KMS-11 (cell line): Measurements from ENCODE around the gene PLEKHM3.

ENCODE experiments used
- H2AFZ ChIP-seq: fragments of 200-600 bp; sonication (generic); 2 replicates; pipeline ENCODE4 v1.6.1; 2016; ENCODE audit warnings: antibody characterized with exemption, mixed run types, low read depth
- H3K27ac ChIP-seq: fragments of 200-600 bp; sonication (generic); 2 replicates; pipeline ENCODE4 v1.6.1; 2016; ENCODE audit warnings: mild to moderate bottlenecking, mixed run types
- H3K27me3 ChIP-seq: fragments of 200-600 bp; sonication (generic); 2 replicates; pipeline ENCODE4 v1.6.1; 2017; ENCODE audit warnings: mild to moderate bottlenecking, low read depth, mixed run types, moderate library complexity; ENCODE audit not compliant: insufficient read depth
- H3K36me3 ChIP-seq: fragments of 200-600 bp; sonication (generic); 2 replicates; pipeline ENCODE4 v1.6.1; 2017; ENCODE audit warnings: mild to moderate bottlenecking, mixed run types; ENCODE audit not compliant: insufficient read depth
- H3K4me1 ChIP-seq: fragments of 200-600 bp; sonication (generic); 2 replicates; pipeline ENCODE4 v1.6.1; 2016; ENCODE audit warnings: mild to moderate bottlenecking, low read depth, mixed run types; ENCODE audit not compliant: poor library complexity, severe bottlenecking
- H3K4me2 ChIP-seq: fragments of 200-600 bp; sonication (generic); 2 replicates; pipeline ENCODE4 v1.7.0; 2016; ENCODE audit warnings: mild to moderate bottlenecking, mixed run types
- H3K4me3 ChIP-seq: fragments of 200-600 bp; sonication (generic); IDR thresholded peaks from 2 replicates; pipeline ENCODE4 v1.6.1; 2017; ENCODE audit warnings: low read depth, low read length, mixed read lengths; ENCODE audit not compliant: insufficient read depth
- H3K79me2 ChIP-seq: fragments of 200-600 bp; sonication (generic); 2 replicates; pipeline ENCODE4 v1.6.1; 2016; ENCODE audit warnings: low read depth, mixed run types; ENCODE audit not compliant: insufficient read depth
- H3K9ac ChIP-seq: fragments of 200-600 bp; sonication (generic); 2 replicates; pipeline ENCODE4 v1.6.1; 2016; ENCODE audit warnings: mild to moderate bottlenecking, mixed run types
- H4K20me1 ChIP-seq: fragments of 200-600 bp; sonication (generic); 2 replicates; pipeline ENCODE4 v1.6.1; 2016; ENCODE audit warnings: mild to moderate bottlenecking, mixed run types; ENCODE audit not compliant: insufficient read depth
- TF ChIP-seq, protein P1 (sequence below): fragments of 200-600 bp; sonication (generic); conservative IDR thresholded peaks from 2 replicates; pipeline ENCODE4 v1.6.1; 2017; ENCODE audit warnings: low read depth, mild to moderate bottlenecking, antibody characterized with exemption, low read length, moderate library complexity, mixed read lengths

PLEKHM3 gene

DNA sequence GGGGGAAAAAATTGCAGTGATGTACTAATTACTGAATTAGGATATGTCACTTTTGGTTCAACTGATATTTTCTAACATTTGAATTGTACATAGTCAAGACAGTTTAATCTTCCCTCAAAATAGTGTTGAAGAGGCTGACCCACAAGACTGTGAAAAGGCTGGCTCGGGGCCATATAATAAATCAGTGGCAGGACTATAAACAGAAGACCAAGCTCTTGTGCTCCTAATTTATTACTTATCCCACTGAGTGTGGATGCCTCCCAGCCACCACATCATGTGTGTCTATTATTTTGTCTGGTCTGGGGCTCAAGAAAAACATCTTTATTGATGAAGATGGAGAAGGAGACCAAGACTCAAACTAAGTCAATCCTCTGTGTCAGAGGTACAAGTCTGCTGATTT, 64.4 kb downstream of the PLEKHM3 start:
- no peak overlapping the region for H3K4me2 ChIP-seq
- no peak overlapping the region for H3K27ac ChIP-seq
- H3K4me3 ChIP-seq = no peak overlapping the region
- H3K36me3 ChIP-seq = no peaks in the 10 kb centered on the region
- H3K9ac ChIP-seq = no peak overlapping the region
- no peaks in the 10 kb centered on the region for H3K4me1 ChIP-seq
- no peaks in the 10 kb centered on the region for H3K27me3 ChIP-seq
- H2AFZ ChIP-seq = no peak overlapping the region
- H4K20me1 ChIP-seq = no peaks in the 10 kb centered on the region
- no peaks in the 10 kb centered on the region for H3K79me2 ChIP-seq
- TF ChIP-seq, protein P1, sequence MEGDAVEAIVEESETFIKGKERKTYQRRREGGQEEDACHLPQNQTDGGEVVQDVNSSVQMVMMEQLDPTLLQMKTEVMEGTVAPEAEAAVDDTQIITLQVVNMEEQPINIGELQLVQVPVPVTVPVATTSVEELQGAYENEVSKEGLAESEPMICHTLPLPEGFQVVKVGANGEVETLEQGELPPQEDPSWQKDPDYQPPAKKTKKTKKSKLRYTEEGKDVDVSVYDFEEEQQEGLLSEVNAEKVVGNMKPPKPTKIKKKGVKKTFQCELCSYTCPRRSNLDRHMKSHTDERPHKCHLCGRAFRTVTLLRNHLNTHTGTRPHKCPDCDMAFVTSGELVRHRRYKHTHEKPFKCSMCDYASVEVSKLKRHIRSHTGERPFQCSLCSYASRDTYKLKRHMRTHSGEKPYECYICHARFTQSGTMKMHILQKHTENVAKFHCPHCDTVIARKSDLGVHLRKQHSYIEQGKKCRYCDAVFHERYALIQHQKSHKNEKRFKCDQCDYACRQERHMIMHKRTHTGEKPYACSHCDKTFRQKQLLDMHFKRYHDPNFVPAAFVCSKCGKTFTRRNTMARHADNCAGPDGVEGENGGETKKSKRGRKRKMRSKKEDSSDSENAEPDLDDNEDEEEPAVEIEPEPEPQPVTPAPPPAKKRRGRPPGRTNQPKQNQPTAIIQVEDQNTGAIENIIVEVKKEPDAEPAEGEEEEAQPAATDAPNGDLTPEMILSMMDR = no peak

DNA sequence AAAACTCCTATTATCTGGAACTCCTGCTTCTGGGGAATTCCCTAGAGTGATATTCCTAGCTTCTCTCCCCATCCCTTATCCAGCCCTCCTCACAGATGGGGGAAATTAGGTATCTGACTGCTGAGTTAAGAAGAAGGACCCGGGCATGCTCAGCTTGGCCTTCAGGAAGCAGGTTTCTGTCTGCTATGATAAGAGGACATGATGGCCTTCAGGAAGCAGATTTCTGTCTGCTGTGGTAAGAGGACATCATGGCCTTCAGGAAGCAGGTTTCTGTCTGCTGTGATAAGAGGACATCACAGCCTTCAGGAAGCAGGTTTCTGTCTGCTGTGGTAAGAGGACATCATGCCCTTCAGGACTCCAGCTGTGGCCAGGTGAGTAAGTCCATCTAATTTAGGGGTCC, 65.2 kb downstream of the PLEKHM3 start:
- TF ChIP-seq, protein P1 = no peak
- Histone ChIP-seq H3K4me2 (no peak overlapping the region), H3K9ac (no peak overlapping the region), H2AFZ (no peak overlapping the region), H3K4me3 (no peak overlapping the region), H3K4me1 (no peaks in the 10 kb centered on the region), H3K79me2 (no peaks in the 10 kb centered on the region), H3K27me3 (no peaks in the 10 kb centered on the region), H3K27ac (no peak overlapping the region), H3K36me3 (no peaks in the 10 kb centered on the region), H4K20me1 (no peaks in the 10 kb centered on the region)

DNA sequence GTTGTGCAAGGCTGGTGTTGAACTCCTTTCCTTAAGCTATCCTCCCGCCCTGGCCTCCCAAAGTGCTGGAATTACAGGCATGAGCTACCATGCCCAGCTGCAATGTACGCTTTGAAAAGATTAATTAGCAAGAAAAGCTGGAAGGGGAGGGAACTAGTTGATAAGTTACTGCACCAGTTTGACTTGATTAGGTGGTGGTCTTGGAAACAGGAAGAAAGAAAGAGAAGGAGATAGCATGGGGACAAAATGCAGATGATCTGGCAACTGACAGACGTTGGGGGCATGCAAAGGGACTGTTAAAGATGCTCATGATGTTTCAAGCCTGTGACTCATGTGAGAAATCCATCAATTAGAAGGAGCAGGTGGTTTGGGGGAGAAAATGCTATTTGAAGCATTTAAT, 68.6 kb downstream of the PLEKHM3 start:
- Histone ChIP-seq H3K79me2 (no peaks in the 10 kb centered on the region), H3K4me3 (no peak overlapping the region), H3K36me3 (no peaks in the 10 kb centered on the region), H3K4me1 (peaks cover 12% of the 10 kb centered on the region), H4K20me1 (no peaks in the 10 kb centered on the region), H2AFZ (no peak overlapping the region), H3K9ac (no peak overlapping the region), H3K4me2 (no peak overlapping the region), H3K27me3 (no peaks in the 10 kb centered on the region), H3K27ac (no peak overlapping the region)
- TF ChIP-seq, protein P1 = no peak

DNA sequence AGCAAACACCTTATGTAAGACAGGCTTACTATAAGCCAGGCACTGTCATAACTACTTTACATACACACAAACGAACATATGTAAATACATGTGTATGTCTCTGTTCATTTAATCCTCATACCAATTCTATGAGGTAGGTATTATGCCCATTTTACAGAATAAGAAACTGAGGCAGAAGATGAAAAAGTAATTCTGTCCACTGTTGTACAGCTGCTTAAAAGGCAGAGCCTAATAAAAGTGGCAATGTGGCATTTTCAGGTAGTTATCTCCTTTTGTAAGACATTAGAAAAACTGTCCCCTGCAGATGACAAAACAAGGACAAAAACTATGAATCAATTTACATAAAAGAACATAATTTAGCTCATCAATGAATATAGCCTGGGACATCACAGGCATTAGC, 69.9 kb downstream of the PLEKHM3 start:
- Histone ChIP-seq H3K4me2 (no peak overlapping the region), H4K20me1 (no peaks in the 10 kb centered on the region), H3K4me1 (peaks cover 13% of the 10 kb centered on the region), H2AFZ (no peak overlapping the region), H3K4me3 (no peak overlapping the region), H3K36me3 (no peaks in the 10 kb centered on the region), H3K27me3 (no peaks in the 10 kb centered on the region), H3K9ac (no peak overlapping the region), H3K27ac (no peak overlapping the region), H3K79me2 (no peaks in the 10 kb centered on the region)
- TF ChIP-seq, protein P1 = no peak
